Fibroblast of the aortic adventitia (primary cell): ENCODE data around the gene TXNL4A. TPM values are rescaled to one million over a fixed set of nuclear protein-coding genes. Genes with fewer than 3 reads are reported as not detected.

Experiments used
- DNase-seq: peaks from one replicate; pipeline ENCODE4 v3.0.0-alpha.2; 2010; ENCODE audit warnings: low read depth
- H3K4me3 ChIP-seq: 2 replicates; pipeline ENCODE4 v1.5.1; 2011; ENCODE audit warnings: low read depth, mild to moderate bottlenecking, control low read depth, low read length, moderate library complexity
- CTCF ChIP-seq: IDR thresholded peaks from 2 replicates; pipeline ENCODE4 v1.5.1; 2011; ENCODE audit warnings: mild to moderate bottlenecking, low read length, control low read depth, inconsistent platforms; ENCODE audit not compliant: insufficient read depth
- total RNA-seq: library from RNA; depleted of rRNA; stranded (reverse); fragments of >200 nt; gene quantifications from 2 replicates; pipeline ENCODE4 v1.2.3, GENCODE V29; 2012; ENCODE audit warnings: low replicate concordance

Gene TXNL4A
- total RNA-seq, 1 donor: 54.6 TPM

GRCh38 chr18:79922971-79923411, 65.4 kb downstream of the TXNL4A start:
- TF ChIP-seq CTCF: no peak
- H3K4me3 ChIP-seq: no peak overlapping the region
- DNase-seq: no peak

DNA sequence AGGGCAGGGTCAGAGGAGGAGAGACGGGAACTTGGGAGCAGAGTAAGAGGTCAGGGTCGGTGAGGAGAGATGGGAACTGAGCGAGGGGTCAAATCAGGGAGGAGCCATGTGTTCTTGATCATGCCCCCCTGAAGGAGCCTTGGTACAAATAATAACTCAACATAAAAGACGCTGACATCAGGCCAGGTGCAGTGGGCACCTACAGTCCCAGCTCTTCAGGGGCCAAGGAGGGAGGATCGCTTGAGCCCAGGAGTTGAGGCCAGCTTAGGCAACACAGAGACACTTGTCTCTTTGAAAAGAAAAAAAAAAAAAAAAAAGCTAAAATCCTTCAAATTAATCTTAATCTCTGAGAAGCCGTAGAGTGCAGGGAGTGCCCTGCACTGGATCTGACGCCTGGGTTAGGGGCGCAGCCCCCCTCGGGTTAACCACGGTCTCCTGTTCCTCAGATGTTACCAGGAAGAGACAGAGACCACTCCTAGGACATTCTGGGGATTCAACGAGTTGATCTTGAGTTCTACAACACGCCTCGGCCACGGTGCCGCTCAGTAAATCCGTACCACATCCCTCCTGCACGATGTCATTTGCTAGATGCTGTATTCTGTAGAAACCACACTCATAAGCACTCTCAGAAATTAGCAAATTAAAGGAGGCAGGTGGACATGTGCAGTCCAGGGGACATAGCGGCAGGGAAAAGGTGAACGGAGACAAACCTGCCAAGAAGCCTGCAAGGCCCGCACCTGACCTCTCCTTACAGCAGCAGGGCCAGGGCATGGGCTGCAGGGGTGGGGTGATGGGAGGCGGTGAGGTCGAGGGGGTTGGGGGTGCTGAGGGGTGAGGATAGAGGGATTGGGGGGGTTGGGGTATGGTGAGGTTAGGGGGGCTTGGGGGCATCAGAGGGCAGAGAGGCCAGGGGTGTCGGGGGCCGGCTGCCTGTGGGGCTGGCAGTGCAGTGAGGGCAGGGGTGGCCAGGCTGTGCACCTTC, 66.1 kb downstream of the TXNL4A start:
- no peak for TF ChIP-seq CTCF
- DNase-seq: no peak
- no peak overlapping the region for H3K4me3 ChIP-seq

Other genes starting within 250 kb of the TXNL4A start
- not detected in 2 replicates for gene KCNG2, start 190.6 kb downstream of the TXNL4A start, total RNA-seq
- 15.6 and 24.6 TPM in 2 replicates for gene SLC66A2, start 36.9 kb downstream of the TXNL4A start, total RNA-seq
- gene HSBP1L1, start 23.9 kb downstream of the TXNL4A start, total RNA-seq: 2.5 and 7.2 TPM in 2 replicates
- gene RBFA, start 45.9 kb upstream of the TXNL4A start, total RNA-seq: 17.6 and 20.1 TPM in 2 replicates
- gene ADNP2, start 120.7 kb upstream of the TXNL4A start, total RNA-seq: 8.7 and 23.9 TPM in 2 replicates